NCI-H446 treated with DMSO at 0.1 percent for 48 hours (cell line): Measurements from ENCODE around the gene KLHL17.

Experiments
- DNase-seq: peaks from one replicate; lab custom pipeline; 2025; lab: John Stamatoyannopoulos, UW

Gene KLHL17

DNA sequence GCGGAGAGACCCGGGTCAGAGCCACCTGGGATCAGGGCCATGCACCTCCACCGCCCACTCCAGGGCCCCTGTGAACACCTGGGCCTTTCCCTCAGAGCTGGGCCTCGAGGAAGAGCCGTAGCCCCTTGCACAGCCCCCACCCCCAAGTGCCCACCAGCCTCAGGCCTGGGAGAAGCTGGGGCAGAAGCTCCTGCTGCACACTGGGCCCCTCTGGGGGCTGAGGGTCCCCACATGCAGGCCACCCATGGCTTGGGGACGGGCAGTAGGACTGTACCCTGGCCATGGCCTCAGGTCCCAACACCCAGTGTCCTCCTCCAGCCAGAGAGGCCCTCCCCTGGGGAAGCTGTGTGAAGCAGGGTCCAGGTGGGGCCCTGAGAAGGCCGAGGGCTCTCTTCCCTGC is 7.8 kb upstream of the KLHL17 start:
- DNase-seq: no peak

DNA sequence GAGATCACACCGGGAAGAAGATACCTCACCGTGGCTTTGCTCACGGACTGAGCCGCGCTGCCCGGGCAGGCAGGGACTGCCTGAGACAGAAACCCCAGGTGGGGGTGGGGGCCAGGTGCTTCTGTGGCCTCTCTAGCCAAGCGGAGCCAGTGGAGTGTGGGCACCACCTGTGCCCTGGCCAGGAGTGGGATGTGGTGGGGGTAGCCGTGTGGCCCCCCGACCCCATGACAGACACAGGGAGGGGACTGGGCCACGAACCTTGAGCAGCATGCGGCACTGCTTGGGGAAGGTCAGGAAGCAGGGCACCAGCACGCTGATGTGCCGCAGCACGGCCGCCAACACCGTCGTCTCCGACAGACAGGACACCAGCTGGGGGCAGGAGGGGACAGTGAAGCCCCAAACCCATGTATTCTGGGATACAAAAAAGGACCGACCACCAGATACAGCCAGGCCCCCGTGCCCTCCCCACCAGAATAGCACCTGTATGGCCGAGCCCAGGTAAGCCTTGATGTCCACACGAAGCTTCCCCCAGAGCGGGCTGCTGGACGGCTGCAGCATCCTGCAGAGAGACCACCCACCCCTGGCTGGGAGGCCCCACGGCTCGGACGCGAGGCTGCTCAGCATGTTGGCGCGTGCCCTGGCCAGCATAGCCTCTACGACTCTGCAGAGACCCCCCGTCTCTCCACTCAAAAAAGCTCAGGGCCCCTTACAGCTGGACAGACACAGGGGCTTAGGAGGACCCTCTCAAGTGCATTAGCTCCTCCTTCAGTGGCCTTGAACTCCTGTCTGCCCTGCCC is 6.7 kb upstream of the KLHL17 start:
- no peak for DNase-seq

DNA sequence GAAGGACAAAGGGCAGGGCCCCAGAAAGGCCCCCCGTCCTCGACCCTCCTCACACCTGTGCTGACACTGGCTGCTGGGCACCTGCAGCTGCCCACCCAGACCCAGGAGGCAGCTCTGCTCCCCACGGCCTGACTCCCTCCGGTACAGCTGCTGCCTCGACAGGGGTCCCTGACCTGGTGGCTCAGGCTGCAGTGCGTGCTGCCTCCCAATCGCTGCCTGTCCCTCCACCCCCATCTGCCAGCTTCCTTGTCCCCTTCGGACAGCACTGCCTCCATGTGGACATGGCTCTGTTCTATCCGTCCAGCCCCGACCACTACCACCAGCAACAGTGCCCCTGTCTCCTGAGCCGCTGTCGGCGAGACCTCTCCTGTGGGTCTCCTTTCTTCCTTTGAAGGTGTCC is 5.5 kb upstream of the KLHL17 start:
- no peak for DNase-seq

DNA sequence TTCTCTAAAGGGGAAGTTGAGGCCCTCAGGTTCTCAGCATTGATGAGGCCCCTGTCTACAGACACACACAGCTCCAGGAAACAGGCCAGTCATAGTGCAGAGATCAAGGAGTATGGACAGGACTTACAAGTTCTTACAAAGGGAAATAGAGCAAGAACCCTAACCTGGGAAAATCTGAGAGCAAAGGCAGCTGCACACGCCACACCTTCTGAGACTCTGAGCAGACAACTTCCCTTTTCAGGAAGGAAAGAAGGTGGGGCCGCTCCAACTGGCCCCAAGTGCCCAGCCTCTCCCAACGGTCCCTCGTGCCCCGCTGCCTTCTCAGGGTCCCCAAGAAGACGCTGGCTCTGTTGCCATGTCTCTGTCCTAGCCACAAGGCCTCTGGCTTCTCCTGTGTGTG is 4.9 kb upstream of the KLHL17 start:
- DNase-seq: no peak

DNA sequence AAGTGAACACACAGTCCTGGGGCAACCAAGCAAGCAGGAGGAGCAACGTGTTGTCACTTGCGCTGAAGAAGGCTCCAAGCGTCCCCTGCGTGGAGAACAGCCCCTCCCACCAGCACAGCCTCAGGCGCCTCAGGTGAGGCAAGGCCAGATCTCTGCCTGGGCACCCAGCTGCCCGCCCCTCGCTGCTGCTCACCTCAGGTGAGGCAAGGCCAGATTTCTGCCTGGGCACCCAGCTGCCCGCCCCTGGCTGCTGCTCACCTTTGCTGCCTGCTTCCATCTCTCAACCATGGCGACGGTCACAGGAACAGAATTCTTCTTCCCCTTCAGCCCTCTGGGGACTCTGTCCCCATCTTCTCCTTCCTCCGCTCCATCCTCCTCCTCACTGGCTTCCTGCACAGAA is 3.7 kb upstream of the KLHL17 start:
- DNase-seq: no peak

DNA sequence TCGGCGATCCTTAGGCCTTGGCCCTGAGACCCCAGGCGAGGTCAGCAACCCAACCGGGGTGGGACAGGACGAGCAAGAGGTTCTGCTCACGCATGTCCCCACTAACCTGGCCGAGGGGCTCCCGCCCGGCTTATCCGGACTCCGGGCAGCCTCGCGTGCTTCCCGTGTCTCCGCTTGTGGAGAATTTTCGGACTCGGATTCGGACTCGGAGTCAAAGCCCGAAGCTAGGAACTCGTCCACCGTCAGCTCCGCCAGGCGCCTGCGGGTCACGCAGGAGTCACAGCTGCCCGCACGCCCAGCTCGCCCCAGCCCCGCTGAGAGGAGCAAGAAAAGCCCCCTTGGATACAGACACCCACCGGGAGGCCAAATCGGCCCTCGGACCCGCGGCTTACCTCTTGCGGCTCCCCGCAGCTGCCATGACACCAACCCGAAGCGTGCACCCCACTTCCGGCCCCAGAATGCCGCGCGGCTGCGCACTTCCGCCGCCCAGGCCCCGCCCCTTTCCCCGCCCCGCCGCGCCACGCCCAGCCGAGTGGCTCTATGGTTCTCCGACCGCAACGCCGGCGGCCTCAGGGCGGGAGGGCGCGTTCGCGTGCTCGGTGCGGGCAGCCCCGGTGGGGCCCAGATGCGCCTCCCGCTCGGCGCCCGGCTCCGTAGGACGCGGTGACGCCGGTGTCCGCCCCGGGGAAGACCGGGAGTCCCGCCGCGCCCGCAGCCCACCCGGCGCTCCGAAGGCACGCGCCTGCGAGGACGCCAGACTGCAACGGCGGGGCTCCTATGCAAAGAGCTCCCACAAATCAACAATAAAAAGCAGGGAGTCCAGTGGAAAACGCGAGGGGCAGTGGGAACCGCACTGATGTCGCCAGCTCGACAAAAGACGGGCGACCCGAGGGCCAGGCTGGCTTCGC is 1.3 kb upstream of the KLHL17 start, which contains the start of gene NOC2L:
NOC2L (minus strand) TSS at position 434 of the 908 bp plus-strand sequence; CDS start at position 418, 16 bp downstream.
- DNase-seq: peak; percentile 74

DNA sequence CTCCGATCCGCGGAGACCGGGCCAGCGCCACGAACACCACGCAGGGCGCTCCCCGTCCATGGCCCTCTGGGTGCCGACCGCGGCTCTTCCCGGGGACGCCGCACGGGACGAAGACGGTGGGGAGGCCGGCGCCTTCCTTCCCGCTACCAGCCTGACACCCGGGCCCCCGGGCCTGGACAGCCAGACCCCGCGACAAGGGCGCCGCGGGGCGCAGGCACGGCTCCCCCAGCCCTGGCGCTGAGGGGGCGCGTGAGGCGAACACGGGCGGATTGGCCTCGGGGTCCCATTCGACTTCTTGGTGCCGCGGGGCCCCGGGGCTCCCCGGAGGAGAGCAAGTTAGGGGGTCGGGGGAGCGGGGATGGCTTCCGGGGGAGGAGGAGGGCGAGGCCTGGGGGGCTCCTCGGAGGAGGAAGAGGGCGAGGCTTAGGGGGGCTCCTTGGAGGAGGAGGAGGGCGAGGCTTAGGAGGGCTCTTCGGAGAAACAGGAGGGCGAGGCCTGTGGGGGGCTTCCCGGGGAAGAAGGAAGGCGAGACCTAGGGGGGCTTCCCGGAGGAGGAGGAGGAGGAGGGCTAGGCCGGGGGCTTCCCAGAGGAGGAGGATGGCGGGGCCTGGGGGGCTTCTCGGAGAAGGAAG is 537 bp upstream of the KLHL17 start:
- no peak for DNase-seq

DNA sequence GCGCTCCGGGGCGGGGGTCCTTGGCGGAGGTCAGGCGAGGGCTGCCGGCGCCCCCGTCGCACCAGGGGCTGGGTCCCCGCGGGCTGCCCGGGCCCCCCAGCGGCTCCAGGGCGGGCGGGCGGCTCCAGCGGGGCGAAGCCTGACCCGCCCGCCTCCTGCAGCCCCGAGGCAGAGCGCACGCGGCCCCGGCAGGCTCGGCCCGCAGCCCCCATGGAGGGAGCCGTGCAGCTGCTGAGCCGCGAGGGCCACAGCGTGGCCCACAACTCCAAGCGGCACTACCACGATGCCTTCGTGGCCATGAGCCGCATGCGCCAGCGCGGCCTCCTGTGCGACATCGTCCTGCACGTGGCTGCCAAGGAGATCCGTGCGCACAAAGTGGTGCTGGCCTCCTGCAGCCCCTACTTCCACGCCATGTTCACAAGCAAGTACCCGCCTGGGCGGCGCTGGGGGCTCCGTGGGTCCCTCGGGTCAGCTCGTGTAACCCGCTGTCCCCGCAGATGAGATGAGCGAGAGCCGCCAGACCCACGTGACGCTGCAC is 817 bp downstream of the KLHL17 start:
- no peak for DNase-seq

DNA sequence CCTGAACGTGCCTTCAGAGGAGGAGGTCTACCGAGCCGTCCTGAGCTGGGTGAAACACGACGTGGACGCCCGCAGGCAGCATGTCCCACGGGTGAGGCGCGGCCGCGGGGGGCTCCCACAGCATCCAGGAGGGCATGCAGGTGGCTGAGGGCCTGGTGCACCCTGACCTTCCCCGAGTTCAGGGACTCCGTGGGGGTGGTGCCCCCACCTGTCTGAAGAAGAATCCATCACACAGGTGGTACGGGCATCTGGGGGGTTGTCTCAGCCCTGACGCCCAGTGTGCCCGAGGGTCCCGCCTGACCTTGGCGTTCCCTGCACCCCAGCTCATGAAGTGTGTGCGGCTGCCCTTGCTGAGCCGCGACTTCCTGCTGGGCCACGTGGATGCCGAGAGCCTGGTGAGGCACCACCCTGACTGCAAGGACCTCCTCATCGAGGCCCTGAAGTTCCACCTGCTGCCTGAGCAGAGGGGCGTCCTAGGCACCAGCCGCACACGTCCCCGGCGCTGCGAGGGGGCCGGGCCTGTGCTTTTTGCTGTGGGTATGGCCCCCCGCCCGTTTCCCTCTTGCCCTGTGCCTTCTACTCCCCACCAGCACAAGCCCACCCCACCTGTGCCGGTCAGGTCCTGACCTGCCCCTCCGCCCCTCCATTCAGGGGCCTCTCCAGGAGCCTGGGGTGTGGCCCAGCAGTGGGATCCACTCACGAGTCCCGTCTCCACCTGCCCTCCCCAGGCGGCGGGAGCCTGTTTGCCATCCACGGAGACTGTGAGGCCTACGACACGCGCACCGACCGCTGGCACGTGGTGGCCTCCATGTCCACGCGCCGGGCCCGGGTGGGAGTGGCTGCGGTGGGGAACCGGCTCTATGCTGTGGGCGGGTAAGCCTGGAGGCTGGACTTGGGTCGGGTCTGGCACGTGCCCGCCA is 2.3 kb downstream of the KLHL17 start:
- no peak for DNase-seq

DNA sequence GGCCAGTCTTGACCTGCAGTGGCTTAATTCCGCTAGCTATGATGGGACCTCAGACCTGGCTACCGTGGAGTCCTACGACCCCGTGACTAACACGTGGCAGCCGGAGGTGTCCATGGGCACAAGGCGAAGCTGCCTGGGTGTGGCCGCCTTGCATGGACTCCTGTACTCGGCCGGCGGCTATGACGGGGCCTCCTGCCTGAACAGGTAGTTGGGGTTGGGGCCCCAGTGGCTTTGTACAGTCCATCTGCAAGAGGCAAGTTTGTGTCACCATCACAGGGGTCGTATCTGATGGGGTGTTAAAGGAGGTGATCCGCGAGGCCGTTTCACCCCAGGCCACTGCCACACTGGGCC is 2.9 kb downstream of the KLHL17 start:
- no peak for DNase-seq

DNA sequence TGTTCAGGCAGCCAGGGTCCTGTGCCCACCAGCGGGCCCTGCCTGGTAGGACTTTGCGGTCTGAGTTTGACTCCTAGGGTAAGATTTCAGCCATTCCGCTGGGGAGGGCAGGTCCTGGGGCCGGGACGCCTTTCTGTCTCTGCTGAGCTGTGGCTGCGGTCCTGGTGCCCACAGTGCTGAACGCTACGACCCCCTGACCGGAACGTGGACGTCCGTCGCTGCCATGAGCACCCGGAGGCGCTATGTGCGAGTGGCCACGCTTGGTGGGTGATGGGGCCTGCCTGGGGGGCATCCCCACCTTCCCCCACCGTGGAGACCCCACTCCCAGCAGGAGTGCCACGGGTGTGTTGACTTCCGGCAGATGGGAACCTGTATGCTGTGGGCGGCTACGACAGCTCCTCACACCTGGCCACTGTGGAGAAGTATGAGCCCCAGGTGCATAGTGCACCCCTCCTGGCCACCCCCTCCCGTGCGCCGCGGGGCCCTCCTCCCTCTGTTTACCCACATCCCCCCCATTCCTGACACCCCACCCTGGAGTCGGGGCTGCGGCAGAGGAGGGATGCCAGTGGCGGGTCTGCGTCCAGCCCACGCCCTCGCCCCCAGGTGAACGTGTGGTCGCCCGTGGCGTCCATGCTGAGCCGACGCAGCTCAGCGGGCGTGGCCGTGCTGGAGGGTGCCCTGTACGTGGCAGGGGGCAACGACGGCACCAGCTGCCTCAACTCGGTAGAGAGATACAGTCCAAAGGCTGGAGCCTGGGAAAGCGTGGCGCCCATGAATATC is 3.6 kb downstream of the KLHL17 start:
- DNase-seq: no peak

DNA sequence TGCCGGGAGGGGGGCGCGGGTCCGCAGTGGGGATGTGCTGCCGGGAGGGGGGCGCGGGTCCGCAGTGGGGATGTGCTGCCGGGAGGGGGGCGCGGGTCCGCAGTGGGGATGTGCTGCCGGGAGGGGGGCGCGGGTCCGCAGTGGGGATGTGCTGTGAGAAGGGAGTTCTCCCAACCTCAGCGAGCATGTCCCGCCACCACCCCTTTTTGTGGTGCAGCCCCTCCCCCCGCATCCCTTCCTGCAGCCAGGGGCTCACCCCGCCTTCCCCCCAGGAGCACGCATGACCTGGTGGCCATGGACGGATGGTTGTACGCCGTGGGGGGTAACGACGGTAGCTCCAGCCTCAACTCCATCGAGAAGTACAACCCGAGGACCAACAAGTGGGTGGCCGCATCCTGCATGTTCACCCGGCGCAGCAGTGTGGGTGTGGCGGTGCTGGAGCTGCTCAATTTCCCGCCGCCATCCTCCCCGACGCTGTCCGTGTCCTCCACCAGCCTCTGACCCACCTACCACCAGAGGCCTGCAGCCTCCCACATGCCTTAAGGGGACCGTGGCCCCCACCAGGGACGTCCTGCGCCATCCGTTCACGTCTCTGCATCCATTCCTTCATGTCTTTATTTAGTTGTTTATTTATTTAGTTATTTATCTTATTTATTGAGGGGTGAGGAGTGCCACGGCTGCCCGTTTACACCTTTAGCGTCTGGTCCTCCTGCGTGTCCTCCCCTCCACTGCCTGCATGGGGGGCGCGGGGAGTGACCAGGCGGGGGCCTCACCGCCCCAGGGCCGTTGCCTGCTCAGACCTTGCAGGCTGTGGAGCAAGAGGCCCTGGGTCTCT is 4.5 kb downstream of the KLHL17 start:
- no peak for DNase-seq

DNA sequence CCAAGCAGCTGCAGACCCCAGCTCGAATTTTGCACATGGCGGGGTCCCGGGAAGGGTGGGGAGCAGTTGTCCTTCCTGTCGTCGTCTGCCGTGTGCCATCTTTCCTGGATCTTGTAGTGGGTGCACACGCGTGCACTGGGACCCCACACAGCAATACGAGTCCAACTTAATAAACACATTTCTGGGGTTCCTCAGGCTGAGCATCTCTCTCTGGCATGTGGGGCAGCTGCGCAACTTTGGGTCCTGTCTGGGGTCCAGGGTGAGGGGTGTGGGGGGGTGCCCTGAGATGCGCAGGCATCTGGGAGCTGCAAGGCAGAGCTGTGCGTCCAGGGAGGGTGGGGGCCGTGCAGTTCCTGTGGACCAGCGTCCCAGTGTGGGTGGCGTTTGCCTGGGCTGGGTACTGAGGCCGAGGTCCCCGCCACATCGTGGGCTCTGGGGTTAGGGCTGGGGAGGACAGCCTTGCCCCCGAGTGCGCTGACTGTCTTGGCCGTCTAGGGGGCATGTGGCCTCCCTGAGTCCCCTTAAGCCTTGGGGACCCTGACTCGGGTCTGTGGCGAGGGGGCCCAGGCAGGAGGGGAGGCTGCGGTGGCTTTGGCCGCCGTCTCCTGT is 5.2 kb downstream of the KLHL17 start:
- no peak for DNase-seq

DNA sequence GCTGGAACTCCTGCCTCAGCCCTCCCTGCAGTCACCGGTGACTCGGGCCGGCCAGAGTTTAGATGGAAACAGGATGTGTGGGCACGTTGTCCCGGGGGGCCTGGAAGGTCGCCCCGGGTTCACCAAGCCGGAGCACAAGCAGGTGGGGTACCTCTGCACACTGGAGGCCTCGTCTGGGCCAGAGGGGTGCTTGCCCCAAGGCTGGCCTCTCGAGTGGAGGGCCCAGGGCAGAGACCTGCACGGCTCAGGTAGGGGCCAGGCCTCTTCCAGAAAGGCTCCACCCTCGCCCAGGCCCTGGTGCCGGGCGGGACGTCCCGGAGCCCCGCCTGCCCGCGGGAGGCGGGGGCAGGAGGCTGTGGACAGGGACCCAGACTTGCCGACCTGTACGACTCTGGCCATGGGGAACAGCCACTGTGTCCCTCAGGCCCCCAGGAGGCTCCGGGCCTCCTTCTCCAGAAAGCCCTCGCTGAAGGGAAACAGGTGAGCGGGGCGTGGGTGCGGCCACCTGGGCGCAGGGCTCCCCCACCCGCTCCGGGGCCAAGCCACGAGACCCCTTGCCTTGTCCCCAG is 5.8 kb downstream of the KLHL17 start, which contains the start of gene PLEKHN1:
PLEKHN1 (plus strand) TSS at position 348 of the 569 bp plus-strand sequence; CDS start at position 398, 50 bp downstream.
- no peak for DNase-seq

DNA sequence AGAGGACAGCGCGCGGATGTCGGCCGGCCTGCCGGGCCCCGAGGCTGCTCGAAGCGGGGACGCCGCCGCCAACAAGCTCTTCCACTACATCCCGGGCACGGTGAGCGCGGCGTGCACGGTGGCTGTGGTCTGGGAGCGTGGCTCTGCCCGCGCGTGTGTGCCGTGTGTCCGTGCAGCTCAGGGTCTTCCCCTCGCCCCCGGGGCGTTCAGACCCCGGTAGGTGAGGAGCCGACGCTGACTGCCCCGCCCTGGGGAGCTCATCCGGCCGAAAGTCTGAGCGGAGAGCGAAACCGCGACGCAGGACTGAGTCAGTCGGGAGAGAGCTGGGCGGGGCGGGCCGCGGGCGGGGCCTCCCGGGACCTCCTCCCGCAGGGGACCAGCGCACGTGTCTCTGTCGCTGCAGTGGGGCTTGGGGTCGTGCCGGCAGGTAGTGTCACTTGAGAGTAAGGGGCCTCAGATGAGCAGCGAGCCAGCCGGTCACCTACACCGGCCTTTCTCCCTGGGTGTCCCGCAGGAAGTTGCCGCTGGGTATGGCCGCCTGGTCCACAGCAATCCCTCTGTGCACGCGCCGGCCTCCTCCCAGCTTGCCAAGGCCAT is 6.4 kb downstream of the KLHL17 start:
- no peak for DNase-seq

DNA sequence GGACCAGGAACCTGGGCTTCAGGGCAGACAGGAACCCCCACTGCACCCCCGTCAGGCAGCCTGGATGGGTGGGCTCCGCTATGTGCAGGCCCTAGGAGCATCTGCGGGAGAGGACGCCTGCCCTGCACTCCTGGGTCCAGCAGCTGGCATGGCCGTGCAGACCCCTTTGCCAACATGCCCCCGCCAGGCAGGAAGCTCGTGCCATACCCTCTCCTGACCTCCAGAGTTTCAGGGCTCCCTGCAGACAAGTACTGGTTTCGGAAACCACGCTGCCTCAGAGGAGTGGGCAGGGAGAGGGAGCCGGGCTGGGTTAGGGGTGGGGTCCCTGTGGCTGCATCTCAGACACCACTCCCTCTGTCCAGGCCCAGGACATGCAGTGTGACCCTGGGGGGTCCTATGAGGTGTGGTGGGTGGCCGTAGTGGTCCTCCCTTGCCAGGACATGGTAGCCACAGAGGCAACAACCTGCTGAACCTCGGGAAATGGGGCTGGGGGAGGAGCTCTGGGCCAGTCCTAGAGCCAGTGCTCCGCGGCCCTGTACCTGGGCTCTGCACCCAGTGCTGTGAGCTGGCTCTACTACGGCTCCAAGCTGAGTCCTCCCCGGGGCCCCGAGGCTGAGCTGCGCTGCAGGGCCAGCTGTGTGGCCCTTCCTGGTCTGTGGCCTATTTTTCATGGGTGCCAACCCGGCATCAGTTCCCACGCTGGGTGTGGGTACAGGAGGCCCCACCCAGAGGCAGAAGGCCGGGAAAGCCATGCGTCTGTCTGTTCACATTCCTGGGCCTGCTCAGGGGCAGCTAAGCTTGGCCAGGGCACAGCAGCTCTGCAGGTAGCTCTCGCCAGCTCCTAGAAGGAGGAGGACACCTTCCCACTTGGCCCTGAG is 7.3 kb downstream of the KLHL17 start:
- DNase-seq: no peak

DNA sequence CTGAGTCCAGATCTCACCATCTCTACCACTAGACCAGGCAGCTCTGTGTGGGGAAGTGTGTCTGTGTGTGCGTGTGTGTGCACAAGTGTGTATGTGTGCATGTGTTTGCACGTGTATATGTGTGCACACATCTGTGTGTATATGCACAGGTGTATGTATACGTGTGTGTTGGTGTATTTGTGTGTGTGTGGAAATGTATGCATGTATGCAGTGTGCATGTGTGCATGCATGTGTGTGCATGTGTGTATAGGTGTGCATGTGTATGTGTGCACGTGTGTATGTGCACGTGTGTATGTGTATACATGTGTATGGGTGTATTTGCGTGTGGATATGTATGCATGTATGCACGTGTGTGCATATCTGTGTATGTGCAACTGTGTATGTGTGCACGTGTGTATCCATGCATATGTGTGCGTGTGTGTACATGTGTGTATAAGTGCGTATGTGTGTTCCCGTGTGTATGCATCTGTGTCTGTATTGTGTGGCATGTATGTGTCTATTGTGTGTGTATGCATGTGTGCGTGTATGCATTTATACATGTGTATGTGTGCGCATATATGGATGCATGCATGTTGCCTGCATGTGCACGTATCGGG is 9.0 kb downstream of the KLHL17 start:
- no peak for DNase-seq
